Hindlimb muscle (tissue), 1 donor: ENCODE data around the gene ELAC1. TPM values are rescaled to one million over a fixed set of nuclear protein-coding genes. Genes with fewer than 3 reads are reported as not detected.
"Not testable (repeated sequence)": the region's sequence is repeated elsewhere in the genome, so short reads cannot be mapped to it uniquely, and the experiment has no call there.

ENCODE experiments used
- DNase-seq: peaks from one replicate; pipeline ENCODE4 v3.0.0-alpha.2; 2013
- polyA plus RNA-seq: library from polyadenylated mRNA; unstranded; fragments of 120-200 nt; gene quantifications from one replicate; pipeline ENCODE4 v1.2.1, GENCODE V29; 2013; ENCODE audit not compliant: insufficient read length

Gene ELAC1
- polyA plus RNA-seq, 1 donor: 7.5 TPM

DNA sequence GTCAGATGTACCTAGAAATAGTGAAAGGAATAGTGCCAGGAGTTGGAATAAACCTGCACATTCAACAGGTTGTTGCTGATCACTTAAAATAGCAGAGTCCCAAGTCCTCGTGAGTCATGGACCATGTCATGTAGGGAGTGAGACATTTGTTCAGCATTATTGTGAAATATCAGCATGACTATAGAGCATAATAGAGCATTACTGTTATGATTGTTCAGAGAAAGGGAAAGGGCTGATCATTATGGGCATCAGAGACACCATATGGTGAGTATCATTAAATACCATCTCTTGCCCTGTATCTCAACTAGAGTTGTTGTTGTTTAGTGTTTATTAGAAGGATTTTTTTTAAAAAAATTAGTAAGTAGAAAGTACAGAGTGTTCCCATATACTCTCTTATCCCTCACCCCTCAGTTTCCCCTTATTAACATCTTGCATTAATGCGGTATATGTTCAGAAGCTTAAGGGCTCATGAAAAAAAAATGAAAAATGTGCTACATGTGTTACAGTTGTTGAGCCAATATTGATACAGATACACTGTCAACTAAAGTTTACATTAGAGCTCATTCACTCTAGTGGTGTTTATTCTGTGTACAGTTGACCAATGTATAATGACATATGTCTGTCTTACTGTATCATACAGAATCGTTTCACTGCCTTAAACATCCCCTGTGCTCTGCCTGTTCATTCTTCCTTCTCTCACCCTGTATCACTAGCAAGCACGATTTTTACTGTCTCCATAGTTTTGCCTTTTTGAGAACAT lies 5.7 kb downstream of the ELAC1 start:
- DNase-seq: no peak

GRCh38 chr18:50977037-50977760 lies 9.4 kb downstream of the ELAC1 start:
- no peak for DNase-seq

DNA sequence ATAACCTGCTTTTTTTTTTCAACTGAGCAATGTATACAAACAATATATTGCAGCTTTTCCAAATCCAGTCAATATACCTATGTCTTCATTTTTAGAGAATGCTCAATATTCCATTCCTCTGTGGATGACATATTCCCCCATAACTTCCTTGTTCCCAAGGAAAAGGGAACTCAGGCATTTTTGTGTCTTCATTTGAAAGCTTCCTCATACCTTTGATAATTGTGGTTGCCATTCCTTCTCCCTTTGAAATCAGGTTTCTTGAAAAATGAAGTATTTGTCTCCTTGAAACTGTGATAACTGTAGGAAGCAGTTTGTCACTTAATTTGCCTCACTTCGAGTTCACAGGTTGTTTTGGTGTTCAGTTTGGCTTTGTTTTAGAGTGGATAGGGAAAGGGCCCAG lies 13.5 kb downstream of the ELAC1 start:
- DNase-seq: no peak

- DNase-seq: no peak
These were observed 14.4 kb downstream of the ELAC1 start for GRCh38 chr18:50982086-50982801.

GRCh38 chr18:50982802-50983179 lies 15.0 kb downstream of the ELAC1 start:
- DNase-seq: no peak

DNA sequence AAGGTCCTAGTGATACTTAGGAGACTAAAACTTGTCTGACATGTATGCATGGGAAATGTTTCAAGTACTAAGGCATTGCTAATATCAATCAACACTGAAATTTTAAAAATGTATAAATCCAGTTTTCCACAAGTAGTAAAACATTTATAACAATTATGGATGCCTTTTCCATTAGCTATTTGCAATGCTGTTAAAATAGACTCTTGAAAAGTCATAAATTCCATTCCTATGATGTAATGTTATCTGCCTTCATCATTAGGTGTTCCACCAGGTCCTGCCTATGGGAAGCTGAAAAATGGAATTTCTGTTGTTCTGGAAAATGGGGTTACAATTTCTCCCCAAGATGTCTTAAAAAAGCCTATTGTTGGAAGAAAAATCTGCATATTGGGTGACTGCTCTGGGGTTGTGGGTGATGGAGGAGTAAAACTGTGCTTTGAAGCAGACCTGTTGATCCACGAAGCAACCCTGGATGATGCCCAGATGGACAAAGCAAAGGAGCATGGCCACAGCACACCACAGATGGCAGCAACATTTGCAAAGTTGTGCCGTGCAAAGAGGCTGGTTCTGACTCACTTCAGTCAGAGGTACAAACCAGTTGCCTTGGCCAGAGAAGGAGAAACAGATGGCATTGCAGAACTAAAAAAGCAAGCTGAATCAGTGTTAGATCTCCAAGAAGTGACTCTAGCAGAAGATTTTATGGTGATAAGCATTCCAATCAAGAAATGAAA lies 18.7 kb downstream of the ELAC1 start:
- DNase-seq: no peak

DNA sequence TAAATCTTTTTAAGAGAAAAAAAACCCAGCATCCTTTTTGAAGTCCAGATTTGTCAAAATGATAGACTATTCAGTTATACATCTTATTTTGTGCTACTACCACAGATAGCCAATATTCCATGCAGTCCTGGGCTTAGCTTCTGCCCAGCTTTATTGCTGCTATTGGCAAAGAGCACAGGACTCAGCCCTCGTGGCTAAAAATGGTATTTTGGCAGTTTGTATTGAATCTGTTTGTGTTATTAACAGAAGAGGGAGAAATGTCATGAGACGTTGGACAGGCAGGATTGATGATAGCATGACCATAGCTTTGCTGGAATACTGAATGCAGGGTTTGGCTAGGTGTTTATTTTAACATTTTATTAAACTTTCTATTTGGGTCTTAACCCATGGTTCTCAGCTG lies 19.4 kb downstream of the ELAC1 start:
- DNase-seq: peak; percentile 28

DNA sequence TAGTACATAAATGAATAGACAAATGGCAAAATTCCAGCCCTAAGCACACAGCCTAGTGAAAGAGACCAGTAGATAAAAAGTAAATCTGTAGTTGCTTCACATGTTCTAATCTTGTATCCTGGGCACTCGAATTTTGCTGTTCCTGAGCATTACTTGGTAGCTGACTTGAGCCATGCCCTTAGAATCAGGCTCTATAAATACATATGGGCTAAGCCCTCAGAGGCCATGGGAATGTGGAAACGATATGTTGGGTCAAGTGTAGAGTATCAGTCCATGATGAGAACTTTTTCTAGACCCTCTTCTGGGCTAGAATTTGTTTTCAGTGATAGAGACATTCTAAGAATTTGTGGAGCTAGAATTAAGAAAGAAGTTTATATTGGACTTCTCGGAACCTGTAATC lies 21.9 kb downstream of the ELAC1 start:
- DNase-seq: no peak

DNA sequence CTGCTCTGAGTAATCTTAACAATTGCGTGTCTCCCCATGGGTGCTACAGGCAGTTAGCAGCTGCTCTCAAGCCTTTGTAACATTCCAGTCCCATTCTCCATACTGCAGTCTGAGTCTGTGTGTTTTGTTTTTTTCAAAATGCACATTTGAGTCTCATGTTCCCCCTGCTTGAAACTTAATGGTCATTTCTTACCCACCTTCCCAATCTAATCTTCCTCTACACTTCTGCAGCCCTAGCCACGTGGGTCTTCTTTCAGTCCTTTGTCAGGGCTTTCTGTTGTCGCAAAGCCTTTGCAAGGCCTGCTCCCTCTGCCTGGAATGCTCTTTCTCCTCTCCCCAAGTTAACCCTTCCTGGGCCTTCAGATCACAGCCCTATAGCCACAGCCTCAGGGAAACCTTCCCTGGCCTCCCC lies 24.5 kb downstream of the ELAC1 start:
- no peak for DNase-seq

DNA sequence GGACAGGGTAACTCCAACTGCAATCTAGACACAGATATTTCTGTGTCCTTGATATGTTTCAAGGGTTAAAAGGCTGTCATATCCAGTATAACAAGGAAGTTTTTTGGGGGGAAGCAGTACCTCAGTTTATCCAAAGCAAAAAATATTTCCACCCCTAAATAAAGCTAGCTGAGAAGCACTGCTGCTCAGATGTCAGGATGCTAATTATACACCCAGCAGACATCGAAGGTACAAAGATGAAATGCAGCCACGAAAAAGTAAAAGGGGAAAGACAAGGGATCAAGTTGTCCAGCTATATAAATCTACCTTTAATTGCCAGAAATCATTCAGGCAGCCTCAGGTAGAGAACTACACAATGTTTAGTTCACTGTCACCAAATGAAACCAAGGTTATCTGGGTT lies 26.2 kb downstream of the ELAC1 start:
- DNase-seq: no peak

- DNase-seq: not testable (repeated sequence)
These were observed 35.3 kb downstream of the ELAC1 start for GRCh38 chr18:51003174-51003573.

GRCh38 chr18:51006061-51006818 lies 38.4 kb downstream of the ELAC1 start:
- DNase-seq: no peak

GRCh38 chr18:51006948-51007789 lies 39.3 kb downstream of the ELAC1 start:
- DNase-seq: no peak

- no peak for DNase-seq
These were observed 39.9 kb downstream of the ELAC1 start for GRCh38 chr18:51007790-51008139.

GRCh38 chr18:51009072-51009471 lies 41.2 kb downstream of the ELAC1 start:
- no peak for DNase-seq

DNA sequence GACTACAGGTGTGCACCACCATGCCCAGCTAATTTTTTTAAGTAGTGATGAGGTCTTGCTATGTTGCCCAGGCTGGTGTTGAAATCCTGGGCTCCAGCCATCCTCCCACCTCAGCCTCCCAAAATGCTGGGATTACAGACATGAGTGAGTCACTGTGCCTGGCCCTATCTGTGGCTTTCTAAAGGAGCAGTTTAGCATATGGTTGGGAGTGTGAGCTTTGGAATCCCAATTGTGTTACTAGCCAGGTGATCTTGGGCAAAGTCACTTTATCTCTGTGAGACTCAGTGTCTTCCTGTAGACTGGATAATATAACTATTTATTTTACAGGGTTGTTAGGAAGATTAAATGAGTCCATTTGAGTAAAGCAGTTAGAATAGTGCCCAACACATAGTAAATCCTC lies 42.4 kb downstream of the ELAC1 start:
- DNase-seq: no peak

DNA sequence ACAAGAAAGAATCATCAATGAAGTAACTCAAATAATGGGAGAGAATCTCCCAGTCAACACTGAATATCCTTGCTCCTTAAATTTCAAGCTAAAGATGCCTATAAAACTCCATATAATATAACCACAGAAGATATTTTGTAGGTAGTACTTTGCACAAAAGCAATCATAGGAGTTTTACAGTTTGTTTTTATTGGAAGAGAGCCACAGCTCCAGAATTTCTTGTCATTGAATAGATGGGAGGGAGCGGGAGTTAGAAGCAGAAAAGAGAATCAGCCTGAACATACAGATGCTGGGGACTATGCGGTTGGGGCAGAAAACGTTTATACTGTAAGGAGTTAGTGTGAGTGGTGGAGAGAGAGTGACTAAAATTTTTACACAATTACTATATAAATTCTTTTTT lies 43.9 kb downstream of the ELAC1 start:
- no peak for DNase-seq

- DNase-seq: no peak
These were observed 44.6 kb downstream of the ELAC1 start for GRCh38 chr18:51012441-51012840.

- DNase-seq: no peak
These were observed 45.4 kb downstream of the ELAC1 start for GRCh38 chr18:51013259-51013658.

DNA sequence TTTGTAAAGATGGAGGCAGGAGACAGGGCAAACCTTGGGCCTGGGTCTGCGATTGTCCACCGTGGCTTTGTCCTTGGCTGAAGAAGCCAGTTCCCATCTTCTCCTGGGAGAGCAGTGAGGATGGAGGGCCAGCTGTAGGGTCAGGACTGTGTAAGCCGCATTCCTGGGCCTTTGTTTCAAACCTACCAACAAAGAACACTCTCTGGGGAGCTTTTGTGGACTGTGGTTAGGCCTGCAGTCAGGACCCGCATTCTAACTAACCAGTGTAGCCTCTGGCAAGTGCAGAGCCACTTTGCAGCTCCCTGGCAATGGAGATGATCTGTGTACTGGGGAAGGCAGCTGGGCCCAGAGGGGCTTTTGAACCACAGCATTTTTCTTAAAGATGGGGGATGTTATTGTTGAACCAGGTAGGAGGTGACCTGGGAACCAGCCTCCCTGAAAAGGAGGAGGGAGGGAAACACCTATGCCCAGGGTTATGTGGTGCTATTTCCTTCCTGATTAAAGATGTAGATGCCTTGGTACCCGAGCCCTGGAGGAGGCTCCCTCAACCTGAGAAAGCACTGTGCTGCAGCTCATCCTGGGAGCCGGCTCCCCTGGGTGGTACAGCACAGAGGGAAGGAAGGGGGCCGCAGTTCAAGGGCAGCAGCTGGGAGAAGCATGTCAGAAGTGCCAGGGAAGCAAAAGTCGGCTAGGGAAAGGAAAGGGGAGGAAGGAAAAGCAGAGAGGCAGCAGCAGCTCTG lies 49.5 kb downstream of the ELAC1 start:
- no peak for DNase-seq

GRCh38 chr18:51020536-51020935 lies 52.7 kb downstream of the ELAC1 start:
- no peak for DNase-seq
